ENCODE data around the gene RPL37A.

Gene RPL37A

GRCh38 chr2:216490061-216490460 is 8.6 kb upstream of the RPL37A start:
- DNase-seq (ENCODE audit: low read depth, low spot score): no peak

GRCh38 chr2:216491793-216492596 is 6.6 kb upstream of the RPL37A start:
- DNase-seq (ENCODE audit: low read depth, low spot score): no peak

GRCh38 chr2:216492597-216493333 is 5.9 kb upstream of the RPL37A start:
- no peak for DNase-seq (ENCODE audit: low read depth, low spot score)

GRCh38 chr2:216493334-216493685 is 5.3 kb upstream of the RPL37A start:
- no peak for DNase-seq (ENCODE audit: low read depth, low spot score)

GRCh38 chr2:216495656-216496055 is 3.0 kb upstream of the RPL37A start:
- no peak for DNase-seq (ENCODE audit: low read depth, low spot score)

GRCh38 chr2:216497382-216498069 is 1.1 kb upstream of the RPL37A start:
- no peak for DNase-seq (ENCODE audit: low read depth, low spot score)

GRCh38 chr2:216498070-216498378 is 620 bp upstream of the RPL37A start:
- DNase-seq (ENCODE audit: low read depth, low spot score): no peak

GRCh38 chr2:216499641-216500218 is 1.1 kb downstream of the RPL37A start:
- DNase-seq (ENCODE audit: low read depth, low spot score): no peak

GRCh38 chr2:216500572-216500971 is 1.9 kb downstream of the RPL37A start:
- DNase-seq (ENCODE audit: low read depth, low spot score): no peak

- no peak for DNase-seq (ENCODE audit: low read depth, low spot score)
Measured at GRCh38 chr2:216501854-216502253, 3.2 kb downstream of the RPL37A start.

- DNase-seq (ENCODE audit: low read depth, low spot score): no peak
Measured at GRCh38 chr2:216502381-216503158, 3.9 kb downstream of the RPL37A start.

- DNase-seq (ENCODE audit: low read depth, low spot score): no peak
Measured at GRCh38 chr2:216503159-216503629, 4.5 kb downstream of the RPL37A start.

- DNase-seq (ENCODE audit: low read depth, low spot score): no peak
Measured at GRCh38 chr2:216503697-216504375, 5.2 kb downstream of the RPL37A start.

GRCh38 chr2:216504376-216504762 is 5.7 kb downstream of the RPL37A start:
- DNase-seq (ENCODE audit: low read depth, low spot score): no peak

- DNase-seq (ENCODE audit: low read depth, low spot score): no peak
Measured at GRCh38 chr2:216505133-216506106, 6.8 kb downstream of the RPL37A start.

GRCh38 chr2:216507220-216508160 is 8.8 kb downstream of the RPL37A start:
- no peak for DNase-seq (ENCODE audit: low read depth, low spot score)

- DNase-seq (ENCODE audit: low read depth, low spot score): no peak
Measured at GRCh38 chr2:216508229-216508628, 9.6 kb downstream of the RPL37A start.

GRCh38 chr2:216516730-216517350 is 18.2 kb downstream of the RPL37A start:
- DNase-seq (ENCODE audit: low read depth, low spot score): no peak

All from iPS DF 19.7 (cell line).